HG03378 (cell line): ENCODE data around the gene DHX32.
"Not testable (repeated sequence)": the region's sequence is repeated elsewhere in the genome, so short reads cannot be mapped to it uniquely, and the experiment has no call there.

Source experiments
- ATAC-seq: cut with Tn5 transposase; IDR thresholded peaks from one replicate; pipeline ENCODE4 v1.9.1; 2021; ENCODE audit warnings: mild to moderate bottlenecking, moderate library complexity; ENCODE audit not compliant: unreplicated experiment

The DHX32 gene

GRCh38 chr10:125881192-125881591 lies at the start of gene DHX32:
TSS of gene DHX32 (minus strand) at chr10:125881292. CDS start at chr10:125880824, 468 bp downstream.
- ATAC-seq, result no peak

- no peak for ATAC-seq
Observed at GRCh38 chr10:125929618-125930017, 48.5 kb upstream of the DHX32 start.

GRCh38 chr10:125928928-125929585 lies 48.0 kb upstream of the DHX32 start:
- ATAC-seq, result no peak

- not testable (repeated sequence) for ATAC-seq
Observed at GRCh38 chr10:125927265-125927664, 46.2 kb upstream of the DHX32 start.

- no peak for ATAC-seq
Observed at GRCh38 chr10:125926247-125926646, 45.2 kb upstream of the DHX32 start.

GRCh38 chr10:125925262-125925834 lies 44.3 kb upstream of the DHX32 start:
- no peak for ATAC-seq

GRCh38 chr10:125921643-125922306 lies 40.7 kb upstream of the DHX32 start:
- not testable (repeated sequence) for ATAC-seq

- ATAC-seq, result not testable (repeated sequence)
Observed at GRCh38 chr10:125917704-125918361, 36.7 kb upstream of the DHX32 start.

- ATAC-seq, result no peak
Observed at GRCh38 chr10:125916977-125917376, 35.9 kb upstream of the DHX32 start.

GRCh38 chr10:125913277-125913676 lies 32.2 kb upstream of the DHX32 start:
- ATAC-seq, result not testable (repeated sequence)

GRCh38 chr10:125911990-125912389 lies 30.9 kb upstream of the DHX32 start:
- ATAC-seq, result no peak

- no peak for ATAC-seq
Observed at GRCh38 chr10:125911145-125911544, 30.1 kb upstream of the DHX32 start.

- ATAC-seq, result not testable (repeated sequence)
Observed at GRCh38 chr10:125909491-125909890, 28.4 kb upstream of the DHX32 start.

GRCh38 chr10:125908813-125909212 lies 27.7 kb upstream of the DHX32 start:
- ATAC-seq, result not testable (repeated sequence)

- not testable (repeated sequence) for ATAC-seq
Observed at GRCh38 chr10:125907598-125907997, 26.5 kb upstream of the DHX32 start.

GRCh38 chr10:125905069-125905994 lies 24.2 kb upstream of the DHX32 start:
- ATAC-seq, result not testable (repeated sequence)

- not testable (repeated sequence) for ATAC-seq
Observed at GRCh38 chr10:125903135-125903640, 22.1 kb upstream of the DHX32 start.

GRCh38 chr10:125900963-125901362 lies 19.9 kb upstream of the DHX32 start:
- not testable (repeated sequence) for ATAC-seq

GRCh38 chr10:125897317-125897716 lies 16.2 kb upstream of the DHX32 start:
- not testable (repeated sequence) for ATAC-seq
